Right kidney (tissue), 9 donors: ENCODE measurements around the gene OPRL1.

Experiments used
- DNase-seq: peaks from one replicate; pipeline ENCODE4 v3.0.0-alpha.2; 2016
- long read RNA-seq, 8 donors: transcript quantifications; one replicate each; lab custom pipeline, GENCODE V29; 2026

OPRL1 gene
- long read RNA-seq, donor 1 = 0 reads
- long read RNA-seq, donor 2 = 0 reads
- long read RNA-seq, donor 3 = 0 reads
- long read RNA-seq, donor 4 = 0 reads
- long read RNA-seq, donor 5 = 0 reads
- long read RNA-seq, donor 6 = 0 reads
- long read RNA-seq, donor 7 = 0 reads
- long read RNA-seq, donor 8 = 0 reads

DNA sequence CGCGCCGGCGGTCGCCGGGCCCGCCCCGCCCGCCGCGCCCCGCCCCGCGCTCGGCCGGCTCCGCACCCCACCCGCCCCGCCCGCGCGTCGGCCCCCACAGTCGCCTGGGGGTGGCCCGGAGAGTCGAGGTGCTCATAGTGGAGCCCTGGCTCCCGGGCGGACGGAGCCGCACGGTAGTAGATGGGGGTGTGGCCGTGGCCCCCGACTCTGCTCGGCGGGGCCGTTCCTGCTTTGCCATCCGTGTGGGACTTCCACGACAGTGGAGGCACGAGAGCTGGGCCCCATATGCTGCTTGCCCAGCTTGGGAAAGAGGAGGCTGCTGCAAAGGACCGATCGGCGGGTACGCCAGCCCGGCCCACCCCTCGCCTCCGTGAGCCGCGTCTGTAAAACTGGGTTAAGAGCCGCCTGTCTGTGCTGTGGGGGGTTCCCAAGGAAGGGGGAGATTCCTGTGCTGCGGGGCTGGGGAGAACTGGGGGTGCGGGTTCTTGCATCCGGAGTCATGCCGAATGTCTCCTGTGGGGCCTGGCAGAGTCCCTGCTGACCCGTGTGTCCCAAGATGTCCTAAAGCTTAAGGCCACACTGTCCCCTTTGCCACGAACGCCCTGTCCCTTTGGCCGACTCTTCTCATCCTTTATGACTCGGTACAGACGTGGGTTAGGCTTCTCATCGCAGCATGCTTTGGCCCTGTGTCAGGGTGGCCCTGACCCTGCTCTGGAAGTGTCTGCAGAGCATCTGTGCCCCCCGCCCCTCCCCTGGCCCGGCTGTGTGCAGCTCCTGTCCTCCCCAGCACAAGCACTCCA lies at the start of gene OPRL1:
OPRL1 (plus strand) TSS at position 70 of the 800 bp plus-strand sequence. CDS start 12,639 bp downstream, outside the sequence.
- DNase-seq = peak; percentile 65

GRCh38 chr20:64030371-64031134 lies 49.3 kb upstream of the OPRL1 start:
- DNase-seq = no peak

- DNase-seq = no peak
Measured at GRCh38 chr20:64031822-64032314, 48.0 kb upstream of the OPRL1 start.

GRCh38 chr20:64032706-64033624 lies 46.9 kb upstream of the OPRL1 start:
- no peak for DNase-seq

- no peak for DNase-seq
Measured at GRCh38 chr20:64033981-64034493, 45.8 kb upstream of the OPRL1 start.

DNA sequence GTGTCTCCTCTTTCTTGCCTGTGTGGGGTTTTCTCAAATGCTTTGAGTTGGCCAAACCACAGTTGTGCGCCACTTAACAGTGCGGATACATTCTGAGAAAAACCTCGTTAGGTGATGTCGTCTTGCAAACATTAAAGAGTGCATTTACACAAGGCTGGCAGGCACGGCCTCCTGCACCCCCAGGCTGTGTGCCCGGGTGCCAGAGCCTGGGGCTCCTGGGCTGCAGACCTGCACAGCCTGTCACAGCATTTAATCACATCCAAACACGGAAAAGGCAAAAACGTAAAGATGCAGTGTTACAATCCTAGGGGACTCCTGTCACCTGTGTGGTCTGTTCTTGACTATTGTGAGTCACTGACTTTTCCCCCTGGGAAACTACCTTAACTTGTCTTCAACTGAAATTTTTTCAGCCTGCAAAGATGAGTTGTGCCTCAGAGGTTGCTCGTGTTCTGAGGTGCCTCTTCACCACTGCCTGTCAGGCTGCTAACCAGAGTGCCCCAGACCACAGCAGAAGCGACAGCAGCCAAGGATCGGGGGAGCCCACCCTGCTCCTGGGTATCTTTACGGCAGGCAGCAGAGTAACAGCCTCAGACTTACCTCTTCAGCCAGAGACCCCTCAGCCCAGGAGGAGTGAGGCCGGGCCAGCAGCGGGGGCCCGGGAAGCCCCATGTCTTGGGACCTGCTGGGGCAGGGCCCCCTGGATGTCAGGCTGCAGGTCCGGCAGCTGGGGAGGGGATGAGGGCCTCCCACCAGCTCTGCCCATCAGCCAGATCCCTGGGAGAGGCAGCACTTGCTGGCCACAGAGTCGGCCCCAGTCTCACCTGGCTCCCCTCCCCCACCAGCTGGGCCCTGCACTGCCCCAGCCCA lies 44.6 kb upstream of the OPRL1 start:
- DNase-seq = no peak

DNA sequence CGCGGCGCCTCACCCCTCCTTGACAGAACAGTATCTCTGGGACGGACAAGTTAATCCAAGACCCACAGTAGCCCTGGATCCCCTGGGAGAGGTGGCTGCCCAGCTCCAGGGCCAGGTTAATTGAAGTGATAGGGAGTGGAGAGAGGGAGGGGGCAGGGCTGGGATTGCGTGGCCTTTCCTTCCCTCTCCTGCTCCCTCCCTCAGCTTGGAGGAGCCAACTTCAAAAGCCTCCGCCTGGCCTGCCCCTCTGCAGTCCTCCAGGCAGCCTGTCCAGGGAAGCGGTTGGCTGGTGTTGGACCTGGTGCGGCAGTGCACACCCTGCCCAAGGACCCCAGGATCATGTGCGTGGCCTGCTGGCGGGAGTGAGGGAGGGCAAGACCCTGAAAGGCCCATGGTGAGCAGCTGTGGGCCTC lies 43.9 kb upstream of the OPRL1 start, which contains the start of gene C20orf204:
C20orf204 (plus strand) TSS at position 250 of the 413 bp plus-strand sequence; CDS start at position 392, 142 bp downstream.
- no peak for DNase-seq

DNA sequence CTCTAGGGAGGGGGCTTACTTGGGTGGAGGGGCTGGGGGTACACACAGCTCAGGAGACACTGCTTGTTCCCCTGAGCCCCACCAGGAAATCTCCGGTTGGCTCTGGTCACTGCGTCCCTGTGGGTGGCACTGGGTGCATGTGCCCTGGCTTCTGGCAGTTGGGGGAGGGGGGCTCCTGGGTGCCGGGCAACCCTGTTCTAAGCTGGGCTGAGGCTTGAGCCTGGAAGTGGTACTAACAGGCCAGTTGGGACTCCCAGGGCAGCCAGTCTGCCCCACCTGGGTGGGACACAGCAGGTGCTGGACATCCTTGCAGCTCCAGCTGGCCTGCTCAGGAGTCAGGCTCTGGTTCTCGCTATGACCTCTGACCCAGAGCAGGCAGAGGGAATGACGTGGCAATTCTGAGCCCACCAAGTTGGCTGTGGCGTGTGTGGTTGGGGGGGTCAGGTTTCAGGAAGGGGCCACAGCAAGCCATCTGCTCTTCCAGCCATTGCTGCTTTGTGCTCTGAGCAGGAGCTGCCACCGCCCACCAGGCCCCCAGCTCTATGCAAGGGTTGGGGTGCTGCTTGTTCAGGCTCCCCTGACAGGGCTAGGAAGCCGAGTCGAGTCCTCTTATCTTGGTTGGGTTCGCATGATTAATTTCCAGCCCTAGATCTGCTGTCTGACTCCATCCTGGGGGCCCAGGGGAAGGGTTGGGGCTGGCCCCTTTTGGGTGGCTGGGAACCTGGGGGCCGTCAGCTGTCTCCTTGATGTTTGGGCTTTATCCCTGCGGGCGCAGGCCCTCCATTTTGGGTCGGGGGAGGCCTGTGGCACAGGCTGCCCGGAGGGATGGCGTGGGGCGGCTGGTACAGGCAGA lies 43.3 kb upstream of the OPRL1 start:
- DNase-seq = no peak

DNA sequence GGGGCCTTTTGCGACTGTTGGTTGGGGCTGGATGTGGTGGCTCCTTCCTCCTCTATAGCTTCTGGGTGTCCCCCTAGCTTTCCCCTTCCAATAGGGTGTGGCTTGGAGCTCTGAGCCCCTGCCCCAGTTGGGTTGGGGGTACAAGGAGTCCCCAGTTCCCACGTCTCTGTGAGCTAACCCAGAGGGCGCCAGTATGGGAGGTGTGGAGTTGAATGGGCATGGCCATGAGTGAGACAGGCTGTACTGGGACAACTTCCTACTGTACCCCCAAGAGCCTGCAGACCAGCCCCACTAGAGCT lies 42.7 kb upstream of the OPRL1 start:
- DNase-seq = no peak

- no peak for DNase-seq
Measured at GRCh38 chr20:64037498-64038213, 42.2 kb upstream of the OPRL1 start.

- no peak for DNase-seq
Measured at GRCh38 chr20:64038224-64038564, 41.7 kb upstream of the OPRL1 start.

DNA sequence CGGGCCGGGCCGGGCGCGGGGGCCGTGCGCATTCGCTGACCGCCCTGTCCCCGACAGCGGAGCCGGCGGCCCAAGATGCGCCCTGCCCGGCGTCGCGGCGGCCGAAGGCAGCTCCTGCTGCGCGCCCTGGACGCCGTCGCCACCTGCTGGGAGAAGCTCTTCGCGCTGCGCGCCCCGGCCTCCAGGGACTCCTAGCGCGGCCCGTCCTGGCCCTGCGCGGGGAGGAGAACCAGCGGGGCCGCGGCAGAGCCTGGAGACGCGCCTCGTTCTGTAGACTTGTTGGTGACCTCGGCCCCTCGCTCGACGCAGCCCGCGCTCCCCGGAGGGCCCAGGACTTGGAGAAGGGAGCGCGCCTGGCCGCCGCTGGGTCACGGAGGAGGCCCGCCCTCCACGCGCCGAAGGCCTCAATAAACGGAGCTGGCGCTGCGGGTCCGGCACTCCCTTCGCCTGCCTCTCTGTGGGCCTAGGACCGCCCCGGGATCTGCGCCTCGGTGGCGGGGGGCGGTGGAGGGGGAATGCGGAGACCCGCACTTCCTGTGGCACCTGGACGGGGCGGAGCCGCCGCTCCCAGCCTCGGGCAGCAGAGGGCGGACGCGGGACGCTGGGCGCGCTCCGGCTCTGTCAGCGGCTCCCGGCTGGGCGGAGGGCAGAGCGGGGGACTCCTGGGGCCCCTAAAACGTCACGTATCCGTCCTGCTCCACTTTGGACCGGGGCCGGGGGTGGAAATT lies 41.2 kb upstream of the OPRL1 start:
- DNase-seq = peak; percentile 89

DNA sequence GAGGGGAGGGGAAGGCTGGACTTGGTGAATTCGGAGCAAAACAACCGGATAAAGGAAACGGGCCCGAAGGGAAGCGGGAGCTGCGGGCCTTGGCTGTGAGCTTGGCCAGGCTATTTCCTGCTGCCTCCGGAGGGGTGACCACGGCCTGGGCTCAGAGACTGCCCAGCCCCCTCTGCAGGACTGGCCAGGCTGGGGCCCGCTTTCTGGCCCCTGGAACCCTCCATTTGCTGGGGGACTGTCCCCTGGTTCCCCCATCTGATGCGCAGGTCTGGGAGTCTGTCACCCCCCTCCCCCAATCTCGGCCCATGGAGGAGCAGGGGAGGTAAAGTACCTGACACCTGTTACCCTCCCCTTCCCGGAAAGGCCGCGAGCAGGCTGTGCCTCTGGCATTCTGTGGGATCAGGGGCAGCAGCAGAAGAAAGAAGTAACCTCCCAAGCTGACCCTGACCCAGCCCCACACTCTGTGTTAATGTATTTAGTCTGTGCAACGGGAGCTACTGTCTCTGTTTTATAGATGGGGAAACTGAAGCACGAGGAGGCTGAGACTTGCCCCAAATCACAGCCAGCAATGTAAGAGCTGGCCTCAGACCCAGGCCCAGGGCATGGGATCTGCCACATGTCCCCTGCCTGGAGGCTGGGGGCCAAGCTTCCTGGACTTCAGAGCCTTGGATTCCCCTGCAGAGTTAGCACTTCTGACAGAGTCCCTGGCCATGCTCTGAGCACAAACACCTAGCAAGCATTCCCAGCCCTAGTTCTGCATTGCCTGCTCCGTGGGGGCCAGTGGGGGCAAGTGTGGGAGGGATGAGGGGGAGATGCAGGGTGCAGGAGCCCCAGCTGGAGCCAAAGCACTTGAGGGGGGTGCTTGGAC lies 40.4 kb upstream of the OPRL1 start:
- DNase-seq = no peak

- no peak for DNase-seq
Measured at GRCh38 chr20:64040231-64041039, 39.4 kb upstream of the OPRL1 start.

DNA sequence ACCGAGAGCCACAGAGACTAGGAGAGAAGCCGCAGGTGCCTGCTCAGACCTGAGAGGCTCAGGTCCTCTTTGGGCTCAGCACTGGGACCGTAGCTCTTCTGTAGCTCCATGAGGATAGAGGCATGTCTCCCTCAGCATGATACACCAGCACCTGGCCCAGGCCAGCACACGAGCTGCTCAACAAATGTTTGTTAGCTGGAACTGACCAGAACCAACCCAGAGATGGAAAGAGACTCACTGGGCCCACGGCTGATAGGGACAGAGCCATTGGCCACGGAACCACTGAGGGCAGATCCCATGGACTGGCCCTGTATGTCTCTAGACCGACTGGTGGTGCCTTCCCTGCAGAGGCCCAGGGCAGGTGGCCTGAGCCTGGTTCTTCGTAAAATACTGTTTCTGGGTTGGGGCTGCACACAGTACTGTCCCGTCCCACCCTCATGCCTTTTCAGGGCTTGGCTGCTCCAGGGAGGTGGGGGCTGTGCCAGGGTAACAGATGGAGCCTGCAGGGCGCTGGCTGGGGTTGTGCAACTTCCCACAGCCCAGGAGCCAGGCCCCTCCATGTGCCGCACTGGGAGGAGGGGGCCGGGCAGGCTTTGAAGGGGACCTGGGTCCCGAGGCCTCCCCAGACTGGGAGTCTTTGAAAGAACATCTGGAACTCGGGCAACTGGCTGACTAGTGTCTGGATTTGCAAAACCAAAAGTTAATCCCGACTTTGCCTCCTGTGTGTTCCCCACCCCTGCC lies 38.7 kb upstream of the OPRL1 start:
- no peak for DNase-seq

- no peak for DNase-seq
Measured at GRCh38 chr20:64041781-64042053, 38.2 kb upstream of the OPRL1 start.
